AG04449 (cell line): ENCODE results near the gene ABI2.
A peak's percentile ranks its signal among the peaks of the same experiment; 100 is the strongest.

Experiments used
- CTCF ChIA-PET: fragments of 350-600 bp; formaldehyde crosslinking; extraction: SDS; loops from one replicate; lab custom pipeline; 2021; ENCODE audit warnings: antibody characterized with exemption; lab: Yijun Ruan, JAX
- POLR2A ChIA-PET: fragments of 400-600, 350-600 bp; formaldehyde crosslinking; extraction: SDS; loops from one replicate; lab custom pipeline; 2020; ENCODE audit warnings: antibody characterized with exemption, inconsistent platforms; lab: Yijun Ruan, JAX
- DNase-seq: peaks from one replicate; pipeline ENCODE4 v3.0.0-alpha.2; 2010; ENCODE audit warnings: low read depth, low spot score
- H3K4me3 ChIP-seq: 2 replicates; pipeline ENCODE4 v1.5.1; 2011; ENCODE audit warnings: low read depth, mild to moderate bottlenecking, control low read depth, low read length
- TF ChIP-seq, protein P1 (sequence below): IDR thresholded peaks from one replicate; pipeline ENCODE4 v1.5.1; 2011; ENCODE audit warnings: mild to moderate bottlenecking, moderate library complexity, low read length, control low read depth, inconsistent platforms; ENCODE audit not compliant: insufficient read depth; ENCODE audit errors: missing control alignments

Gene ABI2

DNA sequence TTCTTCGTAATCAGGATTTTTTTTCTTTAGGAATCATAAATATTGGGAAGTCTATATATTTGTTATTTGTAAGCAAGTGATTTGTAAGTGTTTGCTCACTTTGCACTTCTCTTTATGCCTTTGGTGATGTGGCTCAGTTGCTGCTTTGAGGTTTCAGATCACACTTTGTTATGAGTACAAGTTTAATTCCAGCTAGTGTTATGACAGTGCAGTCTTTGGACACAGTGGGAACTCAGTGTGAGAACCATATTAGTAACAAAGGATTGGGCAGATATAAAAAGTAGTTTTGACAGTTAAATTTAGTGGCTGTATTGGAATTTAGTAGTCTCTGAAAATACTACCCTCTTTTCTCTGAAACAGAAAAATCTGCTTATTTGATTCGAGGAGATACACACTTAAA, 67.7 kb downstream of the ABI2 start:
- TF ChIP-seq, protein P1, sequence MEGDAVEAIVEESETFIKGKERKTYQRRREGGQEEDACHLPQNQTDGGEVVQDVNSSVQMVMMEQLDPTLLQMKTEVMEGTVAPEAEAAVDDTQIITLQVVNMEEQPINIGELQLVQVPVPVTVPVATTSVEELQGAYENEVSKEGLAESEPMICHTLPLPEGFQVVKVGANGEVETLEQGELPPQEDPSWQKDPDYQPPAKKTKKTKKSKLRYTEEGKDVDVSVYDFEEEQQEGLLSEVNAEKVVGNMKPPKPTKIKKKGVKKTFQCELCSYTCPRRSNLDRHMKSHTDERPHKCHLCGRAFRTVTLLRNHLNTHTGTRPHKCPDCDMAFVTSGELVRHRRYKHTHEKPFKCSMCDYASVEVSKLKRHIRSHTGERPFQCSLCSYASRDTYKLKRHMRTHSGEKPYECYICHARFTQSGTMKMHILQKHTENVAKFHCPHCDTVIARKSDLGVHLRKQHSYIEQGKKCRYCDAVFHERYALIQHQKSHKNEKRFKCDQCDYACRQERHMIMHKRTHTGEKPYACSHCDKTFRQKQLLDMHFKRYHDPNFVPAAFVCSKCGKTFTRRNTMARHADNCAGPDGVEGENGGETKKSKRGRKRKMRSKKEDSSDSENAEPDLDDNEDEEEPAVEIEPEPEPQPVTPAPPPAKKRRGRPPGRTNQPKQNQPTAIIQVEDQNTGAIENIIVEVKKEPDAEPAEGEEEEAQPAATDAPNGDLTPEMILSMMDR = no peak
- no peak overlapping the region for H3K4me3 ChIP-seq
- ChIA-PET CTCF (no interaction called here), POLR2A (interaction anchor here (0.6 kb wide), 1 partner anchor 129 kb away, joined by 3 read pairs; no protein-coding TSS in a partner anchor)
- DNase-seq = no peak

DNA sequence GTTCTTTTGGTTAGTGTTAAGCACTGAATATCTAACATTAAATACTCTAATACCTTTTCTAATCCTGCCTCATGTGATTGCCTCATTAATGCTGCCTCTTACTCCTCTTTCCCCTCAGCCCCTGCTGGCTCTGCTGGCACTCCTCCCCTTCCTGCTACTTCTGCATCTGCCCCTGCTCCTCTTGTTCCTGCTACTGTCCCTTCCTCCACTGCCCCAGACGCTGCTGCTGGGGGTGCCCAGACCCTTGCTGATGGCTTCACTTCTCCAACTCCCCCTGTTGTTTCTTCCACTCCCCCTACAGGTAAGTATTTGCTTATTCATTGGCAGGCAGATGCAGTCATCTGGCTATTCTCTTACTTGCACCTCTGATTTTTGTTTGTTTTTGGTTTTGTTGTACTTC, 68.5 kb downstream of the ABI2 start:
- CTCF ChIA-PET = interaction anchor here (0.7 to 1.0 kb wide), 2 partner anchors 13 to 52 kb away, joined by 3 read pairs; no protein-coding TSS in a partner anchor
- no peak for DNase-seq
- POLR2A ChIA-PET = no interaction called here
- no peak overlapping the region for H3K4me3 ChIP-seq
- TF ChIP-seq, protein P1 = peak; percentile 10

DNA sequence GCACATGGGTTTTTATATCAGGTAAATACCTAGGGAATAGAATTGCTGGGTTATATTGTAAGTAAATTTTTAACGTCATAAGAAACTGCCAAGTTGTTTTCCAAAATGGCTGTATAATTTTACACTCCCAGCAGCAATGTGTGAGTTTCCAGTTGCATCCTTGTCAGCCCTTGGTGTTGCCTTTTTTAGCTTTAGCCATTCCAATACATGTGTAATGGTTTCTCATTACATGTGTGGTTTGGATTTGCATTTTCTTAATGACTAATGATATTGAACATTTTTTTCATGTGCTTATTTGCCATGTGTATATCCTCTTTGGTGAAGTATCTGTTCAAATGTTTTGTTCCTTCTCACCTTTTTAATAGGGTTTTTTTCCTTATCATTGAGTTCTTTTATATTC, 70.8 kb downstream of the ABI2 start:
- no peak for DNase-seq
- TF ChIP-seq, protein P1 = no peak
- CTCF ChIA-PET = interaction anchor here (1.0 kb wide), 1 partner anchor 26 kb away, joined by 3 read pairs; no protein-coding TSS in a partner anchor
- POLR2A ChIA-PET = no interaction called here
- no peak overlapping the region for H3K4me3 ChIP-seq

DNA sequence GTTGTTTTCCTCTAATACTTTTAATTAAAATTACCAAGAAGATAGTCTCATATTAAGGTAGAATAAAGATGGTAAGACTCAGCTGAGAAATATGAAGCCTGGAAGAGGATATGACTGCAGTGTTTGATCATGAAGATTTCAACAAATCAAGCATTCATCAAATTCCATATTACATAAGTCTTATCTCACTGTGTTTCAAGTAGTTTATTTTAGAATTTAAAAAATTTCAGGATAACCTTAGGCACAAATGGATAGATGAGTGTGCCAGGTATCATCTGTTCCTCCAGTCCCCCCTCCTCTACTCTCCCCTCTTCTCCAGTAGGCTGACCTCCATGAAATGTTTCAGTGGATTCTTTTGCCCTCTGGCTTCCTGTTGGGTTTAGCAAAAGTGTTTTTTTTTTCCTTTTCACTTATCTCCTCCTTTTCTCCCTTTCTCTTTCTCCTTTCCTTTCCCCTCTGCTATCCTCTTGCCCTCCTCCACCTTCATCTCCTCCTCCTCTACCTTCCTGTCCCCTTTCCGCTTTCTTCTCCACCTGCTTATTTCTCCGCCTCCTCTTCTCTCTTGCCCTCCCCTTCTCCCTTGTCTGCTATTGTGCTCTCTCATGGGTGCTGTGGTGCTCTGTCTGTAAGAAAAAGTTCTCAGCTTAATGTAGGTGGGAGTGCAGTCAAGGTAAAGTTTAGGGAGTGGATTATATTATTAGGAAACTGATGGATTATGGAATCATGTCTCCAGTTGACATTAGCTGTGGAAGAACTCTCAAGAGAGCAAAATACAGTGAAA, 72.8 kb downstream of the ABI2 start:
- ChIA-PET POLR2A (no interaction called here), CTCF (no interaction called here)
- TF ChIP-seq, protein P1 = no peak
- H3K4me3 ChIP-seq = no peak overlapping the region
- DNase-seq = no peak

DNA sequence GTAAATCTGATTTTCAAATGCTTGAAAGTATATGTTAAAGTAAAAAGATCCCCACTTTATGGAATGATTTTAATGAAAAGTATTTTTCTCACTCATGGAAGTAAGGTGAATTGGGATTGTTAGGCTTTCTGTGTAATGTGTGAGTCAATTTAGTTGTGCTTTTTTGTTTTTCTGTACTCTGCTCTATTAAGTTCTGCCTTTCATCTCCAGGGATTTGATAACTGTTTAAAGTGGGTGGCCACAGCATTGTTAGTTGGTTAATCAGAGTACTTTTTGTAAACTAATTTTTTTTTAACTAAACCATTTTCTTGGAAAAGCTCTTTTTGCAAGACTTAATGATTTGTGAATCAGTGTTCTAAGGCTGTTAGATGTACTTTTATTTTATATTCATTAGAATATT, 76.8 kb downstream of the ABI2 start:
- TF ChIP-seq, protein P1 = no peak
- ChIA-PET POLR2A (no interaction called here), CTCF (interaction anchor here (1.4 kb wide), 1 partner anchor 24 kb away, joined by 3 read pairs; no protein-coding TSS in a partner anchor)
- no peak for DNase-seq
- no peak overlapping the region for H3K4me3 ChIP-seq

DNA sequence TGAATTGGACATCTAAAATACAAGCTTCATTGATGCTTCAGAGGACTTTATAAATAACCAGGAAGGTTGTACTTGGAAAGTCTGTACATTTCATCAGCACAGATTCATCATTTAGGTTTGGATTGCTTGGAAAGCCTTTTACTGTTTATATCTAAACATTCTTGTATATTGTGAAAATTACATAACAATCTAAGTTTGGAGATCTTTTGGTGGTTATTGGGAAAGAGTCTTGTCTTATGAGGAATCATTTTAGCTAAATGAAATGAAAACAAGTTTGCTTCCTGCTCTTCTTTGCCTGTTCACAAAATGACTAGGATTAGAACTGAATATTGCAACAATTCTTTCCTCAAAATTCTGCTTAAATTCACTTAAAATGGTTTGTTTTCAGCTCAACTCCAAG, 79.3 kb downstream of the ABI2 start:
- DNase-seq = no peak
- H3K4me3 ChIP-seq = no peak overlapping the region
- TF ChIP-seq, protein P1 = no peak
- ChIA-PET CTCF (no interaction called here), POLR2A (no interaction called here)
